Activated T-cell treated with anti-CD3 and anti-CD28 coated beads, Interleukin-2, amount 50 U/mL, for 72 hours (primary cell): ENCODE measurements around the gene QPRT. TPM values are rescaled to one million over a fixed set of nuclear protein-coding genes. Genes with fewer than 3 reads are reported as not detected.
"Not testable (repeated sequence)": the region's sequence is repeated elsewhere in the genome, so short reads cannot be mapped to it uniquely, and the experiment has no call there.

Experiments
- ATAC-seq, 2 donors: fragments of 150-1000 bp; cut with Tn5 transposase; replicated peaks in 1 of 2; 2 replicates each; pipeline ENCODE4 v1.10.0; 2021; ENCODE audit warnings: moderate library complexity in 2 of 2, mild to moderate bottlenecking in 1 of 2
- DNase-seq, 2 donors: peaks; one replicate each; pipeline ENCODE4 v3.0.0; 2021 to 2022; ENCODE audit warnings: mixed read lengths in 1 of 2
- H3K27ac Mint-ChIP-seq: one replicate; pipeline ENCODE4 v1.8.0; 2022; ENCODE audit warnings: mild to moderate bottlenecking, moderate library complexity, mixed read lengths
- H3K27me3 Mint-ChIP-seq: one replicate; pipeline ENCODE4 v1.8.0; 2022; ENCODE audit warnings: low read depth, mixed read lengths
- H3K36me3 Mint-ChIP-seq, 2 donors: one replicate each; pipeline ENCODE4 v1.8.0; 2022; ENCODE audit warnings: mixed read lengths in 2 of 2, mild to moderate bottlenecking in 1 of 2; ENCODE audit not compliant: insufficient read depth in 2 of 2
- H3K4me1 Mint-ChIP-seq: one replicate; pipeline ENCODE4 v1.8.0; 2022; ENCODE audit warnings: low read depth, mixed read lengths
- H3K4me3 Mint-ChIP-seq, 2 donors: one replicate each; pipeline ENCODE4 v1.8.0; 2022; ENCODE audit warnings: mild to moderate bottlenecking in 2 of 2, mixed read lengths in 2 of 2, moderate library complexity in 2 of 2
- H3K9me3 Mint-ChIP-seq, 2 donors: one replicate each; pipeline ENCODE4 v1.8.0; 2022; ENCODE audit warnings: mixed read lengths in 2 of 2
- total RNA-seq, 2 donors: library from RNA; stranded (reverse); gene quantifications; one replicate each; pipeline ENCODE4 v1.2.3, GENCODE V29; 2022

The QPRT gene
- total RNA-seq, 2 donors from 2014 or later, result 4.5 to 5.6 TPM

- Mint-ChIP-seq H3K9me3 (no peaks in the 10 kb centered on the region), H3K27ac (peak overlapping the region; percentile 97), H3K27me3 (no peaks in the 10 kb centered on the region), H3K4me3 (peak overlapping the region; percentile 92 to 94), H3K4me1 (peaks cover 72% of the 10 kb centered on the region), H3K36me3 (peaks cover 15 to 29% of the 10 kb centered on the region in 2 donors)
- ATAC-seq (peak in 1 of 2 donors; percentile 18), DNase-seq (peak in 1 of 2 donors; percentile 35)
These were observed 13.5 kb upstream of the QPRT start for GRCh38 chr16:29665294-29666077.

DNA sequence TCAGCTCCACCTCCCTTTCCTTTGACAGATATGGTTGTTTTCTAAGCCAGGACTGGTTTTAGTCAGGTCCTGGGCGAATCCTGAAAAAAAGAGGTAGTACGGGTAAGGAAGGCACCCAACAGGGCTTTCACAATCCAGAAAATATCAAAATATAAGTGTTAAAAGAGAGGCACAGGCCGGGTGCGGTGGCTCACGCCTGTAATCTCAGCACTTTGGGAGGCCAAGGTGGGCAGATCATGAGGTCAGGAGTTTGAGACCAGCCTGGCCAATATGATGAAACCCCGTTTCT, 11.7 kb upstream of the QPRT start:
- peaks cover 18 to 34% of the 10 kb centered on the region in 2 donors for H3K36me3 Mint-ChIP-seq
- not testable (repeated sequence) for H3K9me3 Mint-ChIP-seq, DNase-seq, ATAC-seq, H3K27me3 Mint-ChIP-seq
- H3K27ac Mint-ChIP-seq, result peak overlapping the region; percentile 86
- peaks cover 58% of the 10 kb centered on the region for H3K4me1 Mint-ChIP-seq
- peak overlapping the region; percentile 92 to 94 for H3K4me3 Mint-ChIP-seq

DNA sequence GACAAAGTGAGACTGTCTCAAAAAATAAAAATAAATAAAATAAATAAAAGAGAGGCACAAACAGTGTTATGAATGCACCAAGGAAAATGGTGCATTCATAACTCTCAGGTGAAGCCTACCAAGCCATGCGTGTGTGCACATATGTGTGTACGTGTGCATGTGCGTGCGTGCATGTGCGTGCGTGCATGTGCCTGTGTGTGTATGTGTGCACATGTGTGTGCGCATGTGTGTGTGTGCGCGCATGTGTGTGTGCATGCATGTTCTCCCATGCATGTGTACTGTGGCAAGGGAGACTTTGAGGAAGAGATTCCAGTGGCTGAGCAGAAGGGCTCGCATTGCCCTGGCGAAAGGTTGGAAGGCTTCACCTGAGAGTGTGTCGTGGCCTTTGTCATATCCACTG, 11.2 kb upstream of the QPRT start:
- Mint-ChIP-seq H3K27ac (no peak overlapping the region), H3K9me3 (no peaks in the 10 kb centered on the region), H3K27me3 (no peaks in the 10 kb centered on the region), H3K4me3 (no peak overlapping the region), H3K4me1 (peaks cover 53% of the 10 kb centered on the region), H3K36me3 (peaks cover 18 to 34% of the 10 kb centered on the region in 2 donors)
- DNase-seq (no peak), ATAC-seq (no peak)

DNA sequence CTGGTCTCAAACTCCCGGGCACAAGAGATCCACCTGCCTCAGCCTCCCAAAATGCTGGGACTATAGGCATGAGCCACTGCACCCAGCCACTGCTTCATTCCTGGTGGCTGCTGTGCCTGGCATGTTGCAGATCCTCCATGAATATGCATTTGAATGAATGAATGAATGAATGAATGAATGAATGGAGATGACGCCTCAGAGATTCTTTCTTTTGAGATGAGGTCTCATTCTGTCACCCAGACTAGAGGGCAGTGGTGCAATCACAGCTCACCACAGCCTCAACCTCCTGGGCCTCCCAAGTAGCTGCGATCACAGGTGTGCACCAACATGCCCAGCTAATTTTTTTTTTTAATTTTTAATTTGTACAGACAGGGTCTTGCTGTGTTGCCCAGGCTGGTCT, 10.7 kb upstream of the QPRT start:
- H3K4me1 Mint-ChIP-seq, result peaks cover 50% of the 10 kb centered on the region
- no peak overlapping the region for H3K27ac Mint-ChIP-seq
- DNase-seq (no peak), ATAC-seq (no peak)
- no peaks in the 10 kb centered on the region for H3K27me3 Mint-ChIP-seq
- H3K36me3 Mint-ChIP-seq, result peaks cover 16 to 35% of the 10 kb centered on the region in 2 donors
- no peak overlapping the region for H3K4me3 Mint-ChIP-seq
- H3K9me3 Mint-ChIP-seq, result no peaks in the 10 kb centered on the region

DNA sequence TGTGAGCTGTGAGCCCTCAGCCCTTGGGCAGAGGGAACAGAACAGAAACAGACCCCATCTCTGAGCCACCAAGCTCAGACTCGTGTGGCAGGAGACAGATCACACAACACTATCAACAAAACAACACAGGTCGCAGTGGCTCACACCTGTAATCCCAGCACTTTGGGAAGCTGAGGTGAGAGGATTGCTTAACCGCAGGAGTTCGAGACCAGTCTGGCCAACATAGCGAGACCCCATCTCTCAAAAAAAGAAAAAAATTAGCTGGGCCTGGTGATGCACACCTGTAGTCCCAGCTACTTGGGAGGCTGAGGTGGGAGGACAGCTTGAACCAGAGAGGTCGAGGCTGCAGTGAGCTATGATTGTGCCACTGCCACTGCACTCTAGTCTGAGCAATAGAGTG, 5.5 kb upstream of the QPRT start:
- Mint-ChIP-seq H3K27ac (no peak overlapping the region), H3K9me3 (no peaks in the 10 kb centered on the region), H3K27me3 (no peaks in the 10 kb centered on the region), H3K4me3 (no peak overlapping the region), H3K4me1 (peaks cover 17% of the 10 kb centered on the region), H3K36me3 (peaks cover 4 to 9% of the 10 kb centered on the region in 2 donors)
- no peak for ATAC-seq
- DNase-seq, result no peak

- ATAC-seq, result no peak
- peaks cover 19% of the 10 kb centered on the region for H3K4me1 Mint-ChIP-seq
- no peak for DNase-seq
- peaks cover 4 to 9% of the 10 kb centered on the region in 2 donors for H3K36me3 Mint-ChIP-seq
- H3K27me3 Mint-ChIP-seq, result no peaks in the 10 kb centered on the region
- no peaks in the 10 kb centered on the region for H3K9me3 Mint-ChIP-seq
- H3K27ac Mint-ChIP-seq, result no peak overlapping the region
- no peak overlapping the region for H3K4me3 Mint-ChIP-seq
These were observed 4.8 kb upstream of the QPRT start for GRCh38 chr16:29674188-29674587.

- Mint-ChIP-seq H3K27ac (peak overlapping the region; percentile 1), H3K4me1 (peaks cover 24% of the 10 kb centered on the region), H3K4me3 (no peak overlapping the region), H3K27me3 (no peaks in the 10 kb centered on the region), H3K9me3 (no peaks in the 10 kb centered on the region), H3K36me3 (peaks cover 2 to 5% of the 10 kb centered on the region in 2 donors)
- ATAC-seq (peak; percentile 60 to 70), DNase-seq (no peak)
These were observed 3.0 kb upstream of the QPRT start for GRCh38 chr16:29675811-29676643.

DNA sequence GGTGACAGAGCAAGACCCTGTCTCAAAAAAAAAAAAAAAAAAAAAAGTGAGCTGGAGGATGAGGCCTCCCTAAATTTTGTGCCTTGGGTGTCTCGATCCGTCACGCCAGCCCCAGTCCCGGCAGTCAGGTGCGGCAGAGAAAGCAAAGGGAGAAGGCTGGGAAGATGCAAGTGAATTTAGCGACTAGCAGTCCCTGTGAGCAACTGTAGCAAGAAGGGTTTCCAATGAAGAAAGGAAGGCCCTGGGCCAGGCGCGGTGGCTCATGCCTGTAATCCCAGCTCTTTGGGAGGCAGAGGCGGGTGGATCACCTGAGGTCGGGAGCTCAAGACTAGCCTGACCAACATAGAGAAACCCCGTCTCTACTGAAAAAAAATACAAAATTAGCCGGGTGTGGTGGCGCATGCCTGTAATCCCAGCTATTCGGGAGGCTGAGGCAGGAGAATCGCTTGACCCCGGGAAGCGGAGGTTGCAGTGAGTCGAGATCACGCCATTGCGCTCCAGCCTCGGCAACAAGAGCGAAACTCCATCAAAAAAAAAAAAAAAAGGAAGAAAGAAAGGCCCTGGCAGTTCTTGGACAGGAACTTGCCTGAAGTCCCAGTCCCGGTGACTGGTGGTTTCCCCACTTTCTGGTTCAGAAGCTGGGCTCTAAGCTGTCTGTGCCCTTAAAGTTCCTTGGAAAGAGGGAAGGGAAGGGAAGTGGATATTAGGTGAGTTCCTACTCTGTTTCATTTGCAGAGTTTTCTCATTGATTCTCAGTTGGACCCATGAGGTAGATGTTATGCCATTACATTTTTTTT, 1.8 kb upstream of the QPRT start:
- no peak overlapping the region for H3K4me3 Mint-ChIP-seq
- no peak overlapping the region for H3K27ac Mint-ChIP-seq
- no peak for ATAC-seq
- no peak for DNase-seq
- H3K9me3 Mint-ChIP-seq, result no peaks in the 10 kb centered on the region
- H3K36me3 Mint-ChIP-seq, result peaks cover 0 to 3% of the 10 kb centered on the region in 2 donors
- peaks cover 24% of the 10 kb centered on the region for H3K4me1 Mint-ChIP-seq
- H3K27me3 Mint-ChIP-seq, result no peaks in the 10 kb centered on the region

- Mint-ChIP-seq H3K36me3 (no peaks in the 10 kb centered on the region), H3K27ac (no peak overlapping the region), H3K9me3 (no peaks in the 10 kb centered on the region), H3K27me3 (no peaks in the 10 kb centered on the region), H3K4me1 (peaks cover 23% of the 10 kb centered on the region), H3K4me3 (peak overlapping the region in 1 of 2 donors; percentile 79)
- no peak for DNase-seq
- no peak for ATAC-seq
These were observed 1.2 kb downstream of the QPRT start for GRCh38 chr16:29680180-29680598.

DNA sequence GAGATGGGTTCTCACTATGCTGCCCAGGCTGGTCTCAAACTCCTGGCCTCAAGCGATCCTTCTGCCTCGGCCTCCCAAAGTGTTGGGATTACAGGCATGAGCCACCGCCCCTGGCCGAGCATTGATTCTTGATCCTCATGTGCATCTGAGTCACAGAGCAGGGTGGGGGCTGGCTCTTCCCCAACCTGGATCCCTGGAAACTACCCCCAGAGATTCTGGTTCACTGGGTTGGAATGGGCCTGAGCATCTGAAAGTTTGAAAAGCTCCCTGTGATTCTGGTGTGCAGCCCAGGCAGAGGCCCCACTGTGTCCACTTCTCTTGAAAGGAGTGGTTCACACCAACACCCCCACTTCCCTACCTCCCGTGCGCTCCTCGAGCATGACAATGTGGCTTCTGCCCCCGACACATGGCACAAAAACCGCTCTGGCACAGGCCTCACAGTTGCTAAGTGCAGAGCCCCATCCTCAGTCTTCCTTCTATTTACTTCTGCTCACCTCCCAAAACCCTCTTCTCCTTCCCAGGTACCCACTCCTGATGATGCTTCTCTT, 4.6 kb downstream of the QPRT start:
- H3K36me3 Mint-ChIP-seq, result no peaks in the 10 kb centered on the region
- H3K27me3 Mint-ChIP-seq, result no peaks in the 10 kb centered on the region
- DNase-seq (no peak), ATAC-seq (no peak)
- peaks cover 30% of the 10 kb centered on the region for H3K4me1 Mint-ChIP-seq
- no peak overlapping the region for H3K27ac Mint-ChIP-seq
- H3K4me3 Mint-ChIP-seq, result no peak overlapping the region
- no peaks in the 10 kb centered on the region for H3K9me3 Mint-ChIP-seq

- Mint-ChIP-seq H3K4me1 (peaks cover 24% of the 10 kb centered on the region), H3K27ac (no peak overlapping the region), H3K4me3 (no peak overlapping the region), H3K36me3 (no peaks in the 10 kb centered on the region), H3K27me3 (no peaks in the 10 kb centered on the region), H3K9me3 (no peaks in the 10 kb centered on the region)
- ATAC-seq (no peak), DNase-seq (no peak)
These were observed 5.7 kb downstream of the QPRT start for GRCh38 chr16:29684679-29685078.

DNA sequence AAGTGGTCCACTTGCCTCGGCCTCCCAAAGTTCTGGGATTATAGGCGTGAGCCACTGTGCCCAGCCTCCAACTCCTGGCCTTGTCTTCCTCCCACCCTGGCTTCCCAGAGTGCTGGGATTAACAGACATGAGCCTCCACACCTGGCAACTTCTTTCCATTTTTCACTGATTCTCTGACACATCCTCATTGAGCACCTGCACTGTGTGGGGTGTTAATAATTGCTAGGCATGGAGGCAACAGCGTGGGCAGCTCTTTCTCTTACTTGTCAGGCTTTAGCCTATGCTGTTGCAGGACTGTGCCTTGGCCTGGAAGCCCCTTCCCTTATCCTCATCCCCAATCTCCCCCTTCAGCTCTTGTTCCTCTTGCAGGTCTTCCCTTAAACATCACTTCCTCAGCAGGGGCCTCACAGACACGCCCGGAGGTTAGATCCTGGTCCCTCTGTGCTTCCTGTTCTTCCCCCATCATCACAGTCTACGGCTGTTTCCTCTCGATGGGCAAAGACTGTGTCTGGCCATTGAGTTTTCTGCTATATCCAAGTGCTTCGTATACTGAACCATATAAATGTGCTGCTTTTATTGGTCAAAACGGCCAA, 7.9 kb downstream of the QPRT start:
- Mint-ChIP-seq H3K4me1 (peaks cover 19% of the 10 kb centered on the region), H3K9me3 (no peaks in the 10 kb centered on the region), H3K36me3 (no peaks in the 10 kb centered on the region), H3K4me3 (peak overlapping the region in 1 of 2 donors; percentile 1), H3K27me3 (no peaks in the 10 kb centered on the region), H3K27ac (peak overlapping the region; percentile 33)
- DNase-seq (no peak), ATAC-seq (no peak)
